H9 (cell line): Measurements from ENCODE around the gene GRIN3B. TPM values are rescaled to one million over a fixed set of nuclear protein-coding genes. Genes with fewer than 3 reads are reported as not detected.

Experiments used
- DNase-seq: peaks from one replicate; pipeline ENCODE4 v3.0.0-alpha.2; 2017
- H2AFZ ChIP-seq: one replicate; pipeline ENCODE4 v1.6.1; 2013; ENCODE audit warnings: mild to moderate bottlenecking, low read length, control low read depth, moderate library complexity
- H2AK5ac ChIP-seq: 2 replicates; pipeline ENCODE4 v1.6.1; 2013; ENCODE audit warnings: low read length, control low read depth, mixed read lengths; ENCODE audit not compliant: insufficient read length
- H2BK120ac ChIP-seq: one replicate; pipeline ENCODE4 v1.6.1; 2013; ENCODE audit warnings: low read depth, mild to moderate bottlenecking, low read length, control low read depth, inconsistent platforms; ENCODE audit not compliant: poor library complexity, severe bottlenecking
- H2BK12ac ChIP-seq: 2 replicates; pipeline ENCODE4 v1.6.1; 2013; ENCODE audit warnings: low read length, control low read depth, mixed read lengths, low read depth; ENCODE audit not compliant: insufficient read length
- H2BK15ac ChIP-seq: 2 replicates; pipeline ENCODE4 v1.6.1; 2013; ENCODE audit warnings: low read depth, low read length, control low read depth
- H2BK20ac ChIP-seq: one replicate; pipeline ENCODE4 v1.6.1; 2013; ENCODE audit warnings: low read depth, mild to moderate bottlenecking, low read length, control low read depth, inconsistent platforms; ENCODE audit not compliant: poor library complexity, severe bottlenecking
- H2BK5ac ChIP-seq: 2 replicates; pipeline ENCODE4 v1.6.1; 2013; ENCODE audit warnings: low read length, control low read depth, mixed read lengths; ENCODE audit not compliant: insufficient read length
- H3K14ac ChIP-seq: 2 replicates; pipeline ENCODE4 v1.6.1; 2013; ENCODE audit warnings: low read length, control low read depth; ENCODE audit not compliant: insufficient read depth
- H3K18ac ChIP-seq: 2 replicates; pipeline ENCODE4 v1.6.1; 2013; ENCODE audit warnings: low read depth, mild to moderate bottlenecking, mixed read lengths, low read length, control low read depth; ENCODE audit not compliant: insufficient read length
- H3K23ac ChIP-seq: 2 replicates; pipeline ENCODE4 v1.6.1; 2013; ENCODE audit warnings: low read length, control low read depth, mixed read lengths, low read depth; ENCODE audit not compliant: insufficient read length
- H3K23me2 ChIP-seq: 2 replicates; pipeline ENCODE4 v1.6.1; 2013; ENCODE audit warnings: low read depth, mild to moderate bottlenecking, mixed read lengths, low read length, control low read depth; ENCODE audit not compliant: insufficient read length, poor library complexity, severe bottlenecking
- H3K27ac ChIP-seq: 2 replicates; pipeline ENCODE4 v1.5.1; 2013; ENCODE audit warnings: low read length, control low read depth, mixed read lengths, low read depth; ENCODE audit not compliant: insufficient read length
- H3K27me3 ChIP-seq: 2 replicates; pipeline ENCODE4 v1.6.1; 2013; ENCODE audit warnings: low read length, control low read depth, inconsistent platforms; ENCODE audit not compliant: insufficient read depth
- H3K4ac ChIP-seq: 2 replicates; pipeline ENCODE4 v1.6.1; 2013; ENCODE audit warnings: low read depth, mild to moderate bottlenecking, control low read depth, inconsistent platforms, low read length, moderate library complexity
- H3K4me1 ChIP-seq: 2 replicates; pipeline ENCODE4 v1.6.1; 2013; ENCODE audit warnings: low read length, control low read depth, inconsistent platforms; ENCODE audit not compliant: insufficient read depth
- H3K4me2 ChIP-seq: 2 replicates; pipeline ENCODE4 v1.6.1; 2013; ENCODE audit warnings: low read length, control low read depth, mixed read lengths; ENCODE audit not compliant: insufficient read length, insufficient read depth
- H3K56ac ChIP-seq: 2 replicates; pipeline ENCODE4 v1.6.1; 2013; ENCODE audit warnings: low read depth, mild to moderate bottlenecking, mixed read lengths, low read length, control low read depth; ENCODE audit not compliant: insufficient read length
- H3K79me1 ChIP-seq: 2 replicates; pipeline ENCODE4 v1.6.1; 2013; ENCODE audit warnings: low read depth, mild to moderate bottlenecking, moderate library complexity, low read length, control low read depth, inconsistent platforms; ENCODE audit not compliant: insufficient read depth, poor library complexity, severe bottlenecking
- H3K79me2 ChIP-seq: 2 replicates; pipeline ENCODE4 v1.6.1; 2013; ENCODE audit warnings: low read length, control low read depth, inconsistent platforms; ENCODE audit not compliant: insufficient read depth
- H3K9ac ChIP-seq: 2 replicates; pipeline ENCODE4 v1.6.1; 2013; ENCODE audit warnings: low read length, control low read depth, mixed read lengths; ENCODE audit not compliant: insufficient read length; ENCODE audit errors: extremely low read depth
- H3K9me3 ChIP-seq: one replicate; pipeline ENCODE4 v1.6.1; 2013; ENCODE audit warnings: low read depth, low read length, inconsistent platforms; ENCODE audit not compliant: control insufficient read depth
- H3T11ph ChIP-seq: one replicate; pipeline ENCODE4 v1.6.1; 2013; ENCODE audit warnings: mild to moderate bottlenecking, low read length, control low read depth, inconsistent platforms
- H4K20me1 ChIP-seq: one replicate; pipeline ENCODE4 v1.6.1; 2013; ENCODE audit not compliant: control insufficient read depth, insufficient read length, insufficient read depth
- H4K5ac ChIP-seq: 2 replicates; pipeline ENCODE4 v1.6.1; 2013; ENCODE audit warnings: low read depth, mild to moderate bottlenecking, mixed read lengths, low read length, control low read depth; ENCODE audit not compliant: insufficient read length
- H4K8ac ChIP-seq: replicated peaks from 2 replicates; pipeline ENCODE4 v1.6.1; 2013; ENCODE audit warnings: low read length, control low read depth, mixed read lengths, low read depth; ENCODE audit not compliant: insufficient read length
- H4K91ac ChIP-seq: 2 replicates; pipeline ENCODE4 v1.6.1; 2013; ENCODE audit warnings: low read depth, mild to moderate bottlenecking, moderate library complexity, mixed read lengths, low read length, control low read depth; ENCODE audit not compliant: insufficient read length
- H3K27ac Mint-ChIP-seq, 3 experiments: 2 replicates in 2 of 3; 3 replicates in 1 of 3; pipeline ENCODE4 v1.8.0; 2020 to 2021; ENCODE audit warnings: mixed read lengths in 3 of 3, mild to moderate bottlenecking in 1 of 3, moderate library complexity in 1 of 3
- H3K27me3 Mint-ChIP-seq: 2 replicates; pipeline ENCODE4 v1.8.0; 2021; ENCODE audit warnings: low read depth, mild to moderate bottlenecking, moderate library complexity, mixed read lengths
- H3K36me3 Mint-ChIP-seq, 3 experiments: 2 replicates in 2 of 3; 3 replicates in 1 of 3; pipeline ENCODE4 v1.8.0; 2020 to 2021; ENCODE audit warnings: low read depth in 3 of 3, mixed read lengths in 3 of 3; ENCODE audit not compliant: insufficient read depth in 1 of 3
- H3K4me1 Mint-ChIP-seq, 2 experiments: 2 replicates each; pipeline ENCODE4 v1.8.0; 2020; ENCODE audit warnings: mixed read lengths in 2 of 2
- H3K4me3 Mint-ChIP-seq, 2 experiments: 2 replicates in 1 of 2; 3 replicates in 1 of 2; pipeline ENCODE4 v1.8.0; 2020 to 2021; ENCODE audit warnings: mild to moderate bottlenecking in 2 of 2, mixed read lengths in 2 of 2, moderate library complexity in 1 of 2
- H3K9me3 Mint-ChIP-seq, 2 experiments: 2 replicates in 1 of 2; 3 replicates in 1 of 2; pipeline ENCODE4 v1.8.0; 2020; ENCODE audit warnings: mild to moderate bottlenecking in 2 of 2, mixed read lengths in 2 of 2, moderate library complexity in 1 of 2
- WGBS: extraction: QIAGEN DNeasy Blood & Tissue Kit; methylation state at CpG from one replicate; pipeline ENCODE4 v1.1.7; 2013; ENCODE audit warnings: missing lambda C conversion rate, low lambda C conversion rate, mixed read lengths; ENCODE audit not compliant: insufficient read length; ENCODE audit errors: extremely low coverage; 5-methylcytosine and 5-hydroxymethylcytosine counted together
- total RNA-seq: library from RNA; stranded (reverse); gene quantifications from 2 replicates; pipeline ENCODE4 v1.2.1, GENCODE V29; 2021
- TF ChIP-seq, protein P1 (sequence below): fragments of 200-600 bp; sonication (generic); conservative IDR thresholded peaks from 3 replicates; pipeline ENCODE4 v1.8.0; 2021; ENCODE audit warnings: antibody characterized with exemption, mild to moderate bottlenecking

The GRIN3B gene
- total RNA-seq, 1 experiment from 2014 or later, result 1.0 TPM

DNA sequence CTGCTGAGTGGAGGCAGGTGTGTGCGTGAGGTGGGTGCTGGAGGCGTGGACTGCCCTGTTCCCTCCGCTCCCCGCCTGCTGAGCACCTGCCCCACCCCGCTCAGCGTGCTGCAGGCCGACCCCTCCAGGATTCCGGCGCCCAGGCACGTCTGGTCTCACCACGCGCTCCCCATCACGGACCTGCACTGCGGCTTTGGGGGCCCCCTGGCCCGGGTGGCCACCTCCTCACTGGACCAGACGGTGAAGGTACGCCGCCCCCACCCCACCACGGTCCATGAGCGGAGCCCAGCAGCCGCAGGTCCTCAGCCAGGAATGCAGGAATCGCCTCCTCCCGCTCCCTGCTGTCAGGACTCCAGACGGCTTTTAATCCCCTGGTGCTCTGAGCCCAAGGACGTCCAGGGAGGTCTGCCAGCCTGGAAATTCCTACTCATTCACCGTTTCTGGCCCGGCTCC, 10.1 kb upstream of the GRIN3B start:
- no peak overlapping the region for H4K8ac ChIP-seq
- H3K79me1 ChIP-seq, result no peaks in the 10 kb centered on the region
- no peaks in the 10 kb centered on the region for H3K79me2 ChIP-seq
- no peaks in the 10 kb centered on the region for H3K9me3 ChIP-seq
- H3K23ac ChIP-seq, result no peak overlapping the region
- H3K4me1 ChIP-seq, result no peaks in the 10 kb centered on the region
- no peak overlapping the region for H2BK5ac ChIP-seq
- H3K14ac ChIP-seq, result no peak overlapping the region
- H2BK120ac ChIP-seq, result no peak overlapping the region
- H3K23me2 ChIP-seq, result no peaks in the 10 kb centered on the region
- Mint-ChIP-seq H3K27ac (no peak overlapping the region), H3K27me3 (no peaks in the 10 kb centered on the region), H3K9me3 (no peaks in the 10 kb centered on the region), H3K4me1 (peaks cover 0 to 14% of the 10 kb centered on the region in 2 experiments), H3K4me3 (no peak overlapping the region), H3K36me3 (peaks cover 10 to 41% (median 38%) of the 10 kb centered on the region in 3 experiments; a peak in 6 of 7 replicates)
- H3K27ac ChIP-seq, result no peak overlapping the region
- no peak overlapping the region for H3T11ph ChIP-seq
- H3K56ac ChIP-seq, result no peak overlapping the region
- no peak overlapping the region for H3K9ac ChIP-seq
- no peak overlapping the region for H2BK20ac ChIP-seq
- H4K91ac ChIP-seq, result no peak overlapping the region
- H4K5ac ChIP-seq, result no peak overlapping the region
- no CpG with 5 or more reads among the region's 27 CpGs for WGBS
- peaks cover 3% of the 10 kb centered on the region for H4K20me1 ChIP-seq
- H3K27me3 ChIP-seq, result no peaks in the 10 kb centered on the region
- no peak overlapping the region for H3K4me2 ChIP-seq
- TF ChIP-seq, protein P1, sequence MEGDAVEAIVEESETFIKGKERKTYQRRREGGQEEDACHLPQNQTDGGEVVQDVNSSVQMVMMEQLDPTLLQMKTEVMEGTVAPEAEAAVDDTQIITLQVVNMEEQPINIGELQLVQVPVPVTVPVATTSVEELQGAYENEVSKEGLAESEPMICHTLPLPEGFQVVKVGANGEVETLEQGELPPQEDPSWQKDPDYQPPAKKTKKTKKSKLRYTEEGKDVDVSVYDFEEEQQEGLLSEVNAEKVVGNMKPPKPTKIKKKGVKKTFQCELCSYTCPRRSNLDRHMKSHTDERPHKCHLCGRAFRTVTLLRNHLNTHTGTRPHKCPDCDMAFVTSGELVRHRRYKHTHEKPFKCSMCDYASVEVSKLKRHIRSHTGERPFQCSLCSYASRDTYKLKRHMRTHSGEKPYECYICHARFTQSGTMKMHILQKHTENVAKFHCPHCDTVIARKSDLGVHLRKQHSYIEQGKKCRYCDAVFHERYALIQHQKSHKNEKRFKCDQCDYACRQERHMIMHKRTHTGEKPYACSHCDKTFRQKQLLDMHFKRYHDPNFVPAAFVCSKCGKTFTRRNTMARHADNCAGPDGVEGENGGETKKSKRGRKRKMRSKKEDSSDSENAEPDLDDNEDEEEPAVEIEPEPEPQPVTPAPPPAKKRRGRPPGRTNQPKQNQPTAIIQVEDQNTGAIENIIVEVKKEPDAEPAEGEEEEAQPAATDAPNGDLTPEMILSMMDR, result no peak
- H2BK12ac ChIP-seq, result no peak overlapping the region
- no peak overlapping the region for H2AFZ ChIP-seq
- H3K18ac ChIP-seq, result no peak overlapping the region
- H2AK5ac ChIP-seq, result no peak overlapping the region
- H2BK15ac ChIP-seq, result no peak overlapping the region
- DNase-seq, result no peak
- no peak overlapping the region for H3K4ac ChIP-seq
